ENCODE measurements around the gene RASL12. TPM values are rescaled to one million over a fixed set of nuclear protein-coding genes. Genes with fewer than 3 reads are reported as not detected.
"Not testable (repeated sequence)": the region's sequence is repeated elsewhere in the genome, so short reads cannot be mapped to it uniquely, and the experiment has no call there.

RASL12 gene
- total and polyA plus RNA-seq, 10 donors, result 2.7 to 38.5 (median 9.3) TPM

DNA sequence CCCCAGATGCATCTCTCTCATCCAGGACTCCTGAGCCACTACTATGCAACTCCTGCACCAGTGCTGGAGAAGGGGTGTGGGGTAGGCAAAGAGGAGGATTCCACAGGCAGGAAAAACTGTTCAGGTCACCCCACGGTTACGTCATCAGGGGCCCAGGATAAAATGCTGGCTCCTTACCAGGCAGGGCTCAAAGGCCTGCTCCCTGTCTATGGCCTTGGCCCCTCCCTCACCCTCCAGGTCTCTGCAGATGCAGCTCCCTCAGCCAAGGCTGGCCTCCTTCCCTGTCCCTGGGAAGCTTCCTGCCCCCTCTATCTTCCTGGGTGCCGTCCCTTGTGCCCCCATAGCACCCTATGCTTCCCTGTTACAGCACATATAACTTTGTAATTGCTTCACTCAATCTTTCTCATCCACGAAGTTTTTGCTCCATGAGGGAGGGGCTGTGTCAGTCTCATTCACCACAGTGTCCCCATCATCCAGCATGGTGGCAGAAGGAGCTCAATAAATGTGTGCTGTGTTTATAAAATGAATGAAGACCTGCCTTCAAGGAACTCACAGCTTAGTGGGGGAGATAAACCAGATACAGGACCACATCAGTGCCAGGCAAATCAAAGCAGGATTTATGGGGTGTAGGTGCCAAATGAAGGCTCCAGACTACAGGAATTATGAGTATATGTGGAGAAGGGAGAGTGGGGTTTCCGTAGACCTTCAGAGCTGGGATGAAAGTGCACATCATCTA lies 27.4 kb upstream of the RASL12 start:
- Histone ChIP-seq H3K4me3 (no peak overlapping the region), H3K4me1 (no peaks in the 10 kb centered on the region), H3K9me3 (no peaks in the 10 kb centered on the region), H3K27ac (no peak overlapping the region), H3K27me3 (replicated peaks in 1 of 7) (no peaks in the 10 kb centered on the region), H3K36me3 (peaks cover 3 to 60% (median 29%) of the 10 kb centered on the region in 6 donors)
- DNase-seq, result no peak
- TF ChIP-seq POLR2AphosphoS5 (IDR thresholded peaks at IDR 0.05), result no peak
- no peak for TF ChIP-seq POLR2A (IDR thresholded peaks at IDR 0.05)
- TF ChIP-seq, protein P1, sequence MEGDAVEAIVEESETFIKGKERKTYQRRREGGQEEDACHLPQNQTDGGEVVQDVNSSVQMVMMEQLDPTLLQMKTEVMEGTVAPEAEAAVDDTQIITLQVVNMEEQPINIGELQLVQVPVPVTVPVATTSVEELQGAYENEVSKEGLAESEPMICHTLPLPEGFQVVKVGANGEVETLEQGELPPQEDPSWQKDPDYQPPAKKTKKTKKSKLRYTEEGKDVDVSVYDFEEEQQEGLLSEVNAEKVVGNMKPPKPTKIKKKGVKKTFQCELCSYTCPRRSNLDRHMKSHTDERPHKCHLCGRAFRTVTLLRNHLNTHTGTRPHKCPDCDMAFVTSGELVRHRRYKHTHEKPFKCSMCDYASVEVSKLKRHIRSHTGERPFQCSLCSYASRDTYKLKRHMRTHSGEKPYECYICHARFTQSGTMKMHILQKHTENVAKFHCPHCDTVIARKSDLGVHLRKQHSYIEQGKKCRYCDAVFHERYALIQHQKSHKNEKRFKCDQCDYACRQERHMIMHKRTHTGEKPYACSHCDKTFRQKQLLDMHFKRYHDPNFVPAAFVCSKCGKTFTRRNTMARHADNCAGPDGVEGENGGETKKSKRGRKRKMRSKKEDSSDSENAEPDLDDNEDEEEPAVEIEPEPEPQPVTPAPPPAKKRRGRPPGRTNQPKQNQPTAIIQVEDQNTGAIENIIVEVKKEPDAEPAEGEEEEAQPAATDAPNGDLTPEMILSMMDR (IDR thresholded peaks at IDR 0.05 in 8 of 11, conservative IDR thresholded peaks at IDR 0.05 in 3 of 11), result no peak
- intact Hi-C loops (cut with DNase I; ENCODE audit: low total_unique reads), result no loop called here
- WGBS, 5 donors, result 76 to 90% (median 85%) methylated on average over 5 of the region's 5 CpGs

DNA sequence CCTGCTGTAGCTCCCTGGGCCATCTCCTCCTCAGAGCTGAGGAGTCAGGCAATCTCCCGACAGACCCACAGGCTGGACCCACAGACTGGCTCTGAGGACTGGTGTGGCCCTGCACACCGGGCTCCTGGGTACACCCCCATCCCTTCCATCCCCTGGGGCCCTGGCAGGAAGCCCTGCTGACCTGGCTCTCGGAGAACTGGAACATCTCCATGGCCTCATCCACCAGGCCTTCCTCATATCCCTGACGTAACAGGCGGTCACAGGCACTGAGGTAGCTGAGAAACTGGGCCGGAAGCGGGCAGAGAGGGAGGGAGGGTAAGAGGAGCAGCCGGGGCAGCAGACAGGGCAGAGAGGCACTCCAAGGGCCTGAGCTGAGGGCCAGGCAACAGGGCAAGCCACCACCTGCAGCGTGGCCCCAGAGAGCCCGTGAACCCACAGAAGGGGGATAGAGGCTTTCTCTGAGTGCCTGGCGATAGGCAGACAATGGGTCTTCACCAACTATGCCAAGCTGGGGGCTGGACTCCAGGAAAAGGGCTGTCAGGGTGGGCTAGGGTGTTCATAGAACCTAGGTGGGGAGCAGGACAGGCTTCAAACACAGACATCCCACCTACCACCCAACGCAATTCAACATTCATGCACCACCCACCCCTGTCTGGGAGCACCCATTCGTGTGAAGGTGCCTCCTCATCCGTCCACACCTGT lies 26.7 kb upstream of the RASL12 start:
- no peaks in the 10 kb centered on the region for H3K9me3 ChIP-seq
- TF ChIP-seq POLR2A (IDR thresholded peaks at IDR 0.05) (no peak), POLR2AphosphoS5 (IDR thresholded peaks at IDR 0.05) (peak in 1 of 3 donors; percentile 36)
- TF ChIP-seq, protein P1 (IDR thresholded peaks at IDR 0.05 in 8 of 11, conservative IDR thresholded peaks at IDR 0.05 in 3 of 11), result no peak
- H3K27me3 ChIP-seq (replicated peaks in 1 of 7), result no peaks in the 10 kb centered on the region
- peaks cover 3 to 52% (median 22%) of the 10 kb centered on the region in 6 donors for H3K36me3 ChIP-seq
- intact Hi-C loops (cut with DNase I; ENCODE audit: low total_unique reads), result no loop called here
- no peak for DNase-seq
- peaks cover 0 to 1% (median 0%) of the 10 kb centered on the region in 6 donors for H3K4me1 ChIP-seq
- 82 to 94% (median 85%) methylated on average over 14 of the region's 14 CpGs for WGBS, 5 donors
- H3K27ac ChIP-seq, result no peak overlapping the region
- no peak overlapping the region for H3K4me3 ChIP-seq

DNA sequence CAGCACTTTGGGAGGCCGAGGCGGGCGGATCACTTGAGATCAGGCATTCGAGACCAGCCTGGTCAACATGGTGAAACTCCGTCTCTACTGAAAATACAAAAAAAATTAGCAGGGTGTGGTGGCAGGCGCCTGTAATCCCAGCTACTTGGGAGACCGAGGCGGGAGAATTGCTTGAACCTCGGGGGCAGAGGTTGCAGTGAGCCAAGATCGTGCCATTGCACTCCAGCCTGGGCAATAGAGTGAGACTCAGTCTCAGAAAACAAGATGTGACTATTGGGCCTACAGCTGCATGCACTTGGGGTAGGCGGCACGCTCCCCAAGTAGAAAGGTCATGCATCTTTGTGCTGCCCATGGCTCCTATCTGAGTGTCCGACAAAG lies 26.0 kb upstream of the RASL12 start:
- peaks cover 0 to 46% (median 16%) of the 10 kb centered on the region in 6 donors for H3K36me3 ChIP-seq
- H3K27ac ChIP-seq; H3K4me3 ChIP-seq; H3K9me3 ChIP-seq; H3K27me3 ChIP-seq (replicated peaks in 1 of 7); intact Hi-C loops (cut with DNase I; ENCODE audit: low total_unique reads); H3K4me1 ChIP-seq; DNase-seq: not testable (repeated sequence)
- WGBS, 5 donors, result 90 to 97% (median 96%) methylated on average over 13 of the region's 13 CpGs

DNA sequence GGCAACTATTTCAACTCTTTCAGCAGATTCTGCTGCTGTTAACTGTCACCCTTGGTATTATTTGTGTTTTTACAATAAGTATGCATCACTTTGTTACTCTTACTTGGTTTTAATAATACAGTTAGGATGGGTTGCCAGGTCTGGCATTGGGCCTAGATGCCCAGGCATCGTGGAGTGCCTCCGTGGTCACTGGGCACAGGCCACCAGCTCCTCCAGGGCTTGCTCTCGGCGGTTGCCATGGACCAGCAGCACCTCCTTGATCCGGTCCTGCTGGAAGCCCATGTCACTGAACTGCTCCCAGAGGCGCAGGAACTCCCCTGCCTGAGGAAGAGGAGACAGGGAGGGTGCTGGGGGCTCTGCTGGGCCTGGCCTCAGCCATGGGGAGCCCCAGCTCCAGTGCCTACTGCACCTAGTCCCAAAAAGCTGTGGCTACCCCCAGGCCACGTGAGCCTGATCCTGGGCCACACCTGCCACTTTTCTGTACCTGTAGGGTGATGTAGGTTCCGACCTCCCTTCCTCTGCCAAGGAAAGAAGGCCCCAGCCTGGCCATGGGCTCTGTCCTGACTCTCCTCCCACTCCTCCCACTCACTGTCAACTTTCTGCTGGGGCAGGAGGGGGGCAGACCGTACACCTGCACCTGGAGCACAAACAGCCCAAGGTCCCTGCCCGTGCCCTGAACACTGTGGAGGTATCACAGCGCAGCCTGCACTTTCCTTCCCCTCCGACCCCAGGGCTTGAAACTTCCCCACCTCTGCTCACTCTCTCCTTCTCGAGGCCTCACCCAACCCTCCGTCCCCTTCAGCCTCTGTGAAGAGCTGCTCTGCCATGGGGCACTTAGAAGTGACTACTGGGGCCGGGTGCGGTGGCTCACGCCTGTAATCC lies 25.4 kb upstream of the RASL12 start:
- intact Hi-C loops (cut with DNase I; ENCODE audit: low total_unique reads), result no loop called here
- 92 to 97% (median 93%) methylated on average over 15 to 17 of the region's 17 CpGs for WGBS, 5 donors
- peaks cover 0 to 14% (median 2%) of the 10 kb centered on the region in 6 donors for H3K4me1 ChIP-seq
- no peaks in the 10 kb centered on the region for H3K27me3 ChIP-seq (replicated peaks in 1 of 7)
- H3K27ac ChIP-seq, result no peak overlapping the region
- H3K9me3 ChIP-seq, result no peaks in the 10 kb centered on the region
- TF ChIP-seq POLR2A (IDR thresholded peaks at IDR 0.05), result no peak
- TF ChIP-seq, protein P1 (IDR thresholded peaks at IDR 0.05 in 8 of 11, conservative IDR thresholded peaks at IDR 0.05 in 3 of 11), result no peak
- TF ChIP-seq POLR2AphosphoS5 (IDR thresholded peaks at IDR 0.05), result peak in 1 of 3 donors; percentile 34
- DNase-seq, result no peak
- H3K36me3 ChIP-seq, result peaks cover 0 to 39% (median 9%) of the 10 kb centered on the region in 6 donors
- no peak overlapping the region for H3K4me3 ChIP-seq

Data from spleen (tissue), 11 donors.